Stimulated activated CD4-positive, alpha-beta T cell treated with anti-CD3 and anti-CD28 coated beads, Interleukin-4, amount 100 ng/mL, for 1 hour (primary cell): ENCODE measurements around the gene GLIS1.

Experiments used
- DNase-seq: peaks from one replicate; pipeline ENCODE4 v3.0.0-alpha.2; 2020

GLIS1 gene

GRCh38 chr1:53716150-53716549, 22.8 kb downstream of the GLIS1 start:
- DNase-seq = no peak

DNA sequence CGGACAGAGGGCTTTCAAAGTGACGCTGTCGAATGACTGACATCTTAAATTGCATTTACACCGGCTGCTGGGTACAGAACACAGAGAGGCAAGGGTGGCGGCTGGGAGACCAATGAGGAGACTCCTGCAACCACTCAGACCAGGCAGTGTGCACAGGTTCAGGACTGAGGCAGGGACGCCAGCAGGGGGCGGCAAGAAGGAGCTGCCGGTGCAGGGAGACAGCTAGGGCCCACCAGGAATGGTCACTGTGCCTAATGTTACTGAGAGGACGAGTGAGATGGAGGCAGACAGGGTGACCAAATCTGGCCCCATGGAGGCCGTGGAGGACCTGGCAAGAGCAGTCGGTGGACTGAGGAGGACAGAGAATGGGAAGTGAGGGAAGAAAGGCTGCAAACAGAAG, 23.5 kb downstream of the GLIS1 start:
- DNase-seq = no peak

DNA sequence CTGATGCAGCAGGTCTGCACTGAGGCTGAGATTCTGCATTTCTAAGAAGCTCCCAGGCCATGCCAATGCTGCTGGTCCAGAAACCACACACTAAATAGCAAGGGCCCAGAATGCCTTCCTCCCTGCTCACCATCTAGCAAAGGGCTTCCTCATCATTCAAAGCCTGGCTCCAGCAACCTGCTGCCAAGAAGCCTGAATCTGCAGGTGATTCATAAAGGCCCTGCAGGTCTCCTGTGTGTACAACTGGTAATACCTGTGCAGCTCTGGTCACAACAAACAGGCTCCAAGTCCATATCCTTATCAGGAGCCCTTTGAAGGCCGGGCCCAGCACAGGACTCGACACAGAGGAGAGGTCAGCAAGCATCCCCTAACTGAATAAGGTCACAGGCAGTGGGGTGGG, 26.7 kb downstream of the GLIS1 start:
- no peak for DNase-seq

- no peak for DNase-seq
Observed at GRCh38 chr1:53710584-53710983, 28.4 kb downstream of the GLIS1 start.

GRCh38 chr1:53708687-53709086, 30.3 kb downstream of the GLIS1 start:
- DNase-seq = no peak

DNA sequence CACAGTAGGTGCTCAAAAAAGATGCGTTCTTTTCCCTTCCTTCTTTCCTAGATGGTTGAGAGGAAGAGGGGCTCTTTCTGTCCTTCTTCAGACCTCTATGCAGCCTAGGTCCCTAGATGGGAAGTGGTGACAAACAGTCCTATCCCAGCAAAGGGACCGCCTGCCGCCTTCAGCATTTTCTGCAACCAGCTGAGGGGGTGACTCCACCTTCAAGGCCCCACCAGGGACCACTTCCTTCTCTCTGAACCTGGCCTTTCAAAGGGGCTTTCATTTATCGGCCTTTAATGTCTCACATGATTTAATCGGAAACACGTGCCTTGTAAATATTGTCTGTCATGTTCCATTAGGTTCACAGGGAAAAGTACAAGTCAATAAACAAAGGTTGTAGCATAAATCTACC, 32.6 kb downstream of the GLIS1 start:
- no peak for DNase-seq

GRCh38 chr1:53705446-53706096, 33.4 kb downstream of the GLIS1 start:
- no peak for DNase-seq

GRCh38 chr1:53704804-53705445, 34.0 kb downstream of the GLIS1 start:
- DNase-seq = no peak

DNA sequence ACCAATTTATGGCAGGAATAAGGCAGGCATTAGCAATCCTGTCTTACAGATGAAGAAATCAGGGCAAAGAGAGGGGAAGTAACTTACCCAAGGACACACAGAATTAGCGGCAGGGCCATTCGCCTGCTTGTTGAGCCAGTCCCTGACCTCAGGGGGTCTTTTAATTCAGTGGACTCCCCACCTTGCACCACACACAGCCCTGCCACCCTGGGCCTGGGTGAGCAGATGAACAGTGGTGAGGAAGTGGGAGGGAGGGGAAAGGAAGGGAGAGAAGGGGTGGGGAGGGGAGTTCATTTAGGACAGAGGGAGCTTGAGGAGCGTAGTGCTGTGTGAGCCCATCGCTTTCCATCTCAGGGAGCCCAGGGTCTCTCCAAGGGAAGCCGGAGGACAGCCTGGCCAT, 34.7 kb downstream of the GLIS1 start:
- no peak for DNase-seq

GRCh38 chr1:53703174-53703573, 35.8 kb downstream of the GLIS1 start:
- DNase-seq = no peak

GRCh38 chr1:53702341-53702740, 36.6 kb downstream of the GLIS1 start:
- no peak for DNase-seq

- DNase-seq = no peak
Observed at GRCh38 chr1:53700776-53701175, 38.2 kb downstream of the GLIS1 start.

DNA sequence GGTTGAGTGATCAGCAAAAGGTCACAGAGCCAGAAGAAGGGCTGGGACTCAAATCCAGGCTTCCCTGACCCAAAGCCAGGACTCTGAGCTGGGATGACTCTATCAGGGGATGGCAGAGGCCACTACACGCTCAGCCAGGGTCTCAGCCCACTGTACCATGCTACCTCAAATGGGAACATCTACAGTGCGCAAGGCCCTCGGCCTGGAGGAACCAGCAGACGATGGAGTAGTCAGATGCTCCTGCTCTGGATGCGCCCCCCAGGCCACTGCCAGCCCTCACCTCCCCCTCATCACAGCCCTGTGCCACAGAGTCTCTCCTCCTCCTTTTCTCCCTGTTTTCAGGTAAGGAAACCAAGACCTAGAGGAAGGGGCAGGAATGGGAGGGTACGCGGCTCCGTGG, 39.0 kb downstream of the GLIS1 start:
- no peak for DNase-seq

DNA sequence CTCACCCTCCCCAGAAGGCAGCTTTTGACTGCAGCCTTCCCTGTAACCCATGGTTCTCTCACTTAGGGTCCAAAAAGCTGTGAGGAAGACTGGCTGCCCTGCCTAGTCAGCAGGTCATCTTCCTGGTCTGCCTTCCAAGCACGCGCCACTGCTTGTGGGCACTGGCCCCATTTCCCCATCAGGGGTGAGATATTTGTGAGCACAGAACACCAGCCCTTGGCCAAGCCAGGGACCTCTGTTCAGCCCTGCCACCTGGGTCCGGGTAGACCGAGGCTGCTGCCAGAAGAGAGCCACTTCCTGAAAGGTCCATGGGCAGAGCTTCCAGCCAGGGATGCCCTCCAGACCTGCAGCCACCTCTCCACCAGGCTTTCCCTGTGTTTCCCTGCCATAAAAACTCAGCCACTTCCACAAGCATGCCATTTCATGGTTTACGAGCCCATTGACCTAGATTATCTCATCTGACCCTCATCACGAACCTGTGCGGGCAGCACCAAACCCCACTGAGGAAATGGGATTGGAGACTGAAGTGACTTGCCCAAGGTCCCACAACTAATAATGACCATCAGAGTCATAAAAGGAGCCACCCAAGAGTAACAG, 40.5 kb downstream of the GLIS1 start:
- no peak for DNase-seq

DNA sequence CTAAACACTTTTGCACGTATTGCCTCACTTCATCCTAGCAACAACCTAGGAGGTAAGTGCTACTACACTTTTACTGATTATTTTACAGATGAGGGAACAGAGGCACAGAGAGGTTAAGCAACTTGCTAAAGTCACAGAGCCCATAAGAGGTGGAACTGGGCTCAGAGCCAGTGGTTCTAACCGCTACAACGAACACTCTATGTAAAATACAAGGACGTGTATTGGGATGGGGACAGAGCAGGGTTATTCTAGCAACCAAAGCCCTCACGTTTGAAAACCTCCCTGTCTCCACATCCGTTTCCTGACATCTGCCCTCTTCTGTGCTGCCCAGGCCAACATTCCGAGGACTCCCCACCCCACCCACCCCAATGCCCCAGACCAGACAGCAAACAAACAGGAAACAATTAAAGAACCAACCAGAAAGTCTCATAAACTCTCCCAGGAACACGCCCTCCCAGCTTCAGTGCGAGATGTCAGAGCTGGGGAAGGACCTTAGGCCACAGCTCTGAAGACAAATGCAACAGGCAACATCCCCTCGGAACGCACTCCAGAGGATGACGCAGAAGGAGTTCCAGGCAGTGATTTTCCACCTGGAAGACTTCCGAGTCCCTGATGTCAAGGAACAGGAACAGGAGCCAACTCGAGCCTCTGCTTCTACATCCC, 41.1 kb downstream of the GLIS1 start:
- DNase-seq = no peak

- DNase-seq = no peak
Observed at GRCh38 chr1:53696990-53697389, 42.0 kb downstream of the GLIS1 start.

GRCh38 chr1:53696571-53696970, 42.4 kb downstream of the GLIS1 start:
- DNase-seq = no peak

GRCh38 chr1:53696051-53696450, 42.9 kb downstream of the GLIS1 start:
- no peak for DNase-seq

GRCh38 chr1:53695116-53695515, 43.8 kb downstream of the GLIS1 start:
- no peak for DNase-seq

DNA sequence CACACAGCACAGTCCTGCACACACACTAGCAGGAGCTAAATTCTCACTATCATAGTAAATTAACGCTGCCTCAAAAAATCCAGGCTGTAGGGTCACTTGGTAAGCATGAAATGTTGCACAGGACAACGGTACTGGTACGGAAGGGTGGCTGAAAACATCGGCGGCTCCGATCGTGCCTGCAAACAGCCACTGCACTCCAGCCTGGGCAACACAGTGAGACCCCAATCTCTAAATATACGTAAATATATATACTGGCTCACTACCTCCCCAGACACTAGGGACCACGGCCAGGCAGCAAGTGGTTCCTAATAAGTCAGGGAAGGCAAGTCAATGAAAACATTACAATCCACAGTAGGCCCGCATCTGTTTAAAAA, 44.3 kb downstream of the GLIS1 start:
- no peak for DNase-seq

GRCh38 chr1:53693773-53694717, 44.9 kb downstream of the GLIS1 start:
- no peak for DNase-seq

DNA sequence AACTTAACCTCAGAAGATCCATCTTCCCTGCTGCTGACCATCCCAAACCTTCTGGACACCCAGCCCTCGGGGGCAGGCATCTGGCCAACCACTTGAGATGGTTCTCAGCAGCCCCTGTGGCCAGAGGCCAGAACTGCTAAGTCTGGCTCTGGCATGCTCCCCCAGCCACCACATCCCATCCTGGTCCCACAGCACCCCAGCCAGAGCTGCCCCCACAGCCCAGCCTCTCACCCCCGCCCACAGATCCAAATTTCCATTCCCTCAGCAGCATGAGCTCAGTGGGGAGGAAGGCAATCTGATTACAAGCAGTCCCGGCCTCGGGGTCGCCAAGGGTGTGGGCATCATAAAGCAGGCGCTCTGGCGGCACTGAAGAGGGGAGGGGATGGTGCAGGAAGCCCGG, 45.6 kb downstream of the GLIS1 start:
- DNase-seq = no peak

- DNase-seq = no peak
Observed at GRCh38 chr1:53691326-53691725, 47.6 kb downstream of the GLIS1 start.
